KMS-11 (cell line): Measurements from ENCODE around the gene MARVELD3.

ENCODE experiments used
- H2AFZ ChIP-seq: fragments of 200-600 bp; sonication (generic); 2 replicates; pipeline ENCODE4 v1.6.1; 2016; ENCODE audit warnings: antibody characterized with exemption, mixed run types, low read depth
- H3K27ac ChIP-seq: fragments of 200-600 bp; sonication (generic); 2 replicates; pipeline ENCODE4 v1.6.1; 2016; ENCODE audit warnings: mild to moderate bottlenecking, mixed run types
- H3K27me3 ChIP-seq: fragments of 200-600 bp; sonication (generic); 2 replicates; pipeline ENCODE4 v1.6.1; 2017; ENCODE audit warnings: mild to moderate bottlenecking, low read depth, mixed run types, moderate library complexity; ENCODE audit not compliant: insufficient read depth
- H3K36me3 ChIP-seq: fragments of 200-600 bp; sonication (generic); 2 replicates; pipeline ENCODE4 v1.6.1; 2017; ENCODE audit warnings: mild to moderate bottlenecking, mixed run types; ENCODE audit not compliant: insufficient read depth
- H3K4me1 ChIP-seq: fragments of 200-600 bp; sonication (generic); 2 replicates; pipeline ENCODE4 v1.6.1; 2016; ENCODE audit warnings: mild to moderate bottlenecking, low read depth, mixed run types; ENCODE audit not compliant: poor library complexity, severe bottlenecking
- H3K4me2 ChIP-seq: fragments of 200-600 bp; sonication (generic); 2 replicates; pipeline ENCODE4 v1.7.0; 2016; ENCODE audit warnings: mild to moderate bottlenecking, mixed run types
- H3K4me3 ChIP-seq: fragments of 200-600 bp; sonication (generic); IDR thresholded peaks from 2 replicates; pipeline ENCODE4 v1.6.1; 2017; ENCODE audit warnings: low read depth, low read length, mixed read lengths; ENCODE audit not compliant: insufficient read depth
- H3K79me2 ChIP-seq: fragments of 200-600 bp; sonication (generic); 2 replicates; pipeline ENCODE4 v1.6.1; 2016; ENCODE audit warnings: low read depth, mixed run types; ENCODE audit not compliant: insufficient read depth
- H3K9ac ChIP-seq: fragments of 200-600 bp; sonication (generic); 2 replicates; pipeline ENCODE4 v1.6.1; 2016; ENCODE audit warnings: mild to moderate bottlenecking, mixed run types
- H4K20me1 ChIP-seq: fragments of 200-600 bp; sonication (generic); 2 replicates; pipeline ENCODE4 v1.6.1; 2016; ENCODE audit warnings: mild to moderate bottlenecking, mixed run types; ENCODE audit not compliant: insufficient read depth
- TF ChIP-seq, protein P1 (sequence below): fragments of 200-600 bp; sonication (generic); conservative IDR thresholded peaks from 2 replicates; pipeline ENCODE4 v1.6.1; 2017; ENCODE audit warnings: low read depth, mild to moderate bottlenecking, antibody characterized with exemption, low read length, moderate library complexity, mixed read lengths

Gene MARVELD3

DNA sequence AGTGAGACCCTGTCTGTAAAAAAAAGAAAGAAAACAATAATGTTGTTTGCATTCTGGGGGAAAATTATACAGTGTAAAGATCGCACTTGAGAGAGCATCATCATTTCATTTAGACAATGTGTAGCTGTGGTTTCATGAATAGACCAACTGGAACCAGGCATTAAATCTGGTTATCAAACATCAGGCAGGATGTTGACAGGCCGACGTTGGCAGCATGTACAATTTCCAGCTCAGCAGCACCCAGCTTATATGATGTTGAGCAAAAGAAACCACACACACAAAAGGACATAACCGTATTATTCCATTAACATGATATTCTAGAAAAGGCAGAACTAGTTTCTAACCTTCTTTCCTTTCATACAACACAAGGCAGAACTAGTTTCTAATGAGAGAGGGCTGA is 5.8 kb downstream of the MARVELD3 start:
- Histone ChIP-seq H3K4me3 (no peak overlapping the region), H3K79me2 (no peaks in the 10 kb centered on the region), H2AFZ (no peak overlapping the region), H3K36me3 (no peaks in the 10 kb centered on the region), H3K9ac (no peak overlapping the region), H3K27me3 (no peaks in the 10 kb centered on the region), H4K20me1 (no peaks in the 10 kb centered on the region), H3K4me1 (no peaks in the 10 kb centered on the region), H3K4me2 (no peak overlapping the region), H3K27ac (no peak overlapping the region)
- TF ChIP-seq, protein P1, sequence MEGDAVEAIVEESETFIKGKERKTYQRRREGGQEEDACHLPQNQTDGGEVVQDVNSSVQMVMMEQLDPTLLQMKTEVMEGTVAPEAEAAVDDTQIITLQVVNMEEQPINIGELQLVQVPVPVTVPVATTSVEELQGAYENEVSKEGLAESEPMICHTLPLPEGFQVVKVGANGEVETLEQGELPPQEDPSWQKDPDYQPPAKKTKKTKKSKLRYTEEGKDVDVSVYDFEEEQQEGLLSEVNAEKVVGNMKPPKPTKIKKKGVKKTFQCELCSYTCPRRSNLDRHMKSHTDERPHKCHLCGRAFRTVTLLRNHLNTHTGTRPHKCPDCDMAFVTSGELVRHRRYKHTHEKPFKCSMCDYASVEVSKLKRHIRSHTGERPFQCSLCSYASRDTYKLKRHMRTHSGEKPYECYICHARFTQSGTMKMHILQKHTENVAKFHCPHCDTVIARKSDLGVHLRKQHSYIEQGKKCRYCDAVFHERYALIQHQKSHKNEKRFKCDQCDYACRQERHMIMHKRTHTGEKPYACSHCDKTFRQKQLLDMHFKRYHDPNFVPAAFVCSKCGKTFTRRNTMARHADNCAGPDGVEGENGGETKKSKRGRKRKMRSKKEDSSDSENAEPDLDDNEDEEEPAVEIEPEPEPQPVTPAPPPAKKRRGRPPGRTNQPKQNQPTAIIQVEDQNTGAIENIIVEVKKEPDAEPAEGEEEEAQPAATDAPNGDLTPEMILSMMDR = no peak

DNA sequence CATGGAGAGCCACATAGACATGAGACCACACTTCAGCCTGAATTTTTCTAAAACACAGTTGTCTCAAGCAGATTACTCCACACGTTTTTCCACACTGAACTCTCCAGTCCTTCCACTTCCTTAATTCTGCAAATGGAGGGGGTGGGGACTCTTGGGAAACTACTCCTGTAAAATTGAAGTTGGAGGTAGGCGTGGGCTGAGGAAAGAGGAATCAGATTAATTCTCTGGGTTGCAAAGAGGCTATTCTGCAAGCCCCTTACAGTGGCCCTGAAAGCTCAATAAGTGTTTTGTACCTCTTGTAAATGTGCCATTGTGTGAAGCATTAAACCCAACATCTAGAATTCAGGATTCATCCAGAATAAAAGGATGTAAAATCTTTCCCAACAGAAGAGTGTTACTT is 9.6 kb downstream of the MARVELD3 start:
- no peak overlapping the region for H3K27ac ChIP-seq
- H4K20me1 ChIP-seq = no peaks in the 10 kb centered on the region
- H3K27me3 ChIP-seq = no peaks in the 10 kb centered on the region
- H3K4me3 ChIP-seq = no peak overlapping the region
- H2AFZ ChIP-seq = no peak overlapping the region
- no peak overlapping the region for H3K9ac ChIP-seq
- TF ChIP-seq, protein P1 = no peak
- no peaks in the 10 kb centered on the region for H3K4me1 ChIP-seq
- H3K36me3 ChIP-seq = no peaks in the 10 kb centered on the region
- H3K4me2 ChIP-seq = no peak overlapping the region
- no peaks in the 10 kb centered on the region for H3K79me2 ChIP-seq

DNA sequence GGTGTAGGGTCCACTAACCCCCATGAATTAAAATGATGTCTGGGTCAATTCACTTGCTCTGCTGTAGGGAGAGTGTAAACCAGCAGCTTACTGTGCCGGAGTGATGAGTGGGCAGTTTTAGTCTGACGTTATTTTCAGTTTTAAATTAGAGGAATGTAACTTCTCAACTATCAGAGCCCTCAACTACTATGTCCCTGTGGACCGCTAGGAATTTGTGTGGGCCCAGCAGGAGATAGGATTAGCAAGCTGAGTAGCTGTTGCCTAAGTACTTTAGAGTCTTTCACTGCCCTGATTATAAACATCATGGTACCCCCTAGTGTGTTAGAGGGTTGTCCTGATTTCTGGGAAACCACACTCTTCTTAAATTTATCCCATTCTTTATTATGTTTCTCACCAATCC is 11.4 kb downstream of the MARVELD3 start:
- no peak overlapping the region for H2AFZ ChIP-seq
- no peaks in the 10 kb centered on the region for H4K20me1 ChIP-seq
- H3K79me2 ChIP-seq = no peaks in the 10 kb centered on the region
- TF ChIP-seq, protein P1 = no peak
- no peaks in the 10 kb centered on the region for H3K4me1 ChIP-seq
- no peaks in the 10 kb centered on the region for H3K27me3 ChIP-seq
- no peak overlapping the region for H3K4me3 ChIP-seq
- no peak overlapping the region for H3K27ac ChIP-seq
- no peak overlapping the region for H3K4me2 ChIP-seq
- no peak overlapping the region for H3K9ac ChIP-seq
- no peaks in the 10 kb centered on the region for H3K36me3 ChIP-seq

DNA sequence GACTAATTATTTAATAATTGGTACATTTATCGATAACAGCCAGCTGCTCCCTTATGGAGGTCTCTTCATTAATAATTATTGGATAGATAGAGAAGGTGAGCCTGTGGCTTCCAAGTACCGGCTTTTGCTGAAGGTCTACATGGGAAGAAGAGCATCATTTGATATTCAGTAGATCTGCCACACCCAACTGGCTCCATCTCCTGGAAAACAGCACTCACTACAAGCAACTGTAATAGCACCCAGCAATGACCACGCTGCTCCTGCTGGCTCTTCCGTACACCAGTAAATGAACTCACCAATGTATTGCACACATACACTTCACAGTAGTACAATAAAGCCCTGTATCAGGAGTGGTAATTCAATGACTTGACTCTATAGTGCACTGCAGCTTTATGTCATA is 19.5 kb downstream of the MARVELD3 start:
- Histone ChIP-seq H3K79me2 (no peaks in the 10 kb centered on the region), H2AFZ (no peak overlapping the region), H3K4me3 (no peak overlapping the region), H3K4me1 (no peaks in the 10 kb centered on the region), H3K27me3 (no peaks in the 10 kb centered on the region), H3K27ac (no peak overlapping the region), H3K4me2 (no peak overlapping the region), H3K9ac (no peak overlapping the region), H3K36me3 (no peaks in the 10 kb centered on the region), H4K20me1 (no peaks in the 10 kb centered on the region)
- TF ChIP-seq, protein P1 = peak; percentile 56
